Activated T-cell treated with anti-CD3 and anti-CD28 coated beads for 48 hours (primary cell): Measurements from ENCODE around the gene AANAT.

Experiments used
- DNase-seq: peaks from one replicate; pipeline ENCODE4 v3.0.0-alpha.2; 2020; ENCODE audit warnings: low read depth

The AANAT gene

DNA sequence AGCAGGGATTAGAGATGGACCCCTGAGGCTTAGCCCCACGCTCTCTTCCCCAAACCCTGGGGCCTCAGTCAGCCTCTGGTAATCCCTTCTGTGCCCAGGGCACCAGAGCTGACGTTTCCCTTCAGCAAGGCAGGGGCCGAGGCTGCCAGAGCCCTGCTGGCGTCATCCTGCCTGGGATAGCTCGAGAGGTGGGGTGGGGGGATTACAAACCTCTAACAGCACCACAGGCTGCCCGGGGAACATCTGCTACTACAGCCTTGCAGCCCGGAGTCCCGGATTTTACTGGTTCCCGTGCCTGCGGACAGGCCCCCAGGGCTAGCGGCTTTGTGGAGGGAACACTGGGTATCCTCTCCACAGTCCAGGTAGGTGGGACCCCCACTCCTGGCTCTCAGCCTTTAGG lies at the start of gene AANAT:
AANAT (plus strand) TSS at position 238 of the 400 bp plus-strand sequence. CDS start 1,144 bp downstream, outside the sequence.
- no peak for DNase-seq

DNA sequence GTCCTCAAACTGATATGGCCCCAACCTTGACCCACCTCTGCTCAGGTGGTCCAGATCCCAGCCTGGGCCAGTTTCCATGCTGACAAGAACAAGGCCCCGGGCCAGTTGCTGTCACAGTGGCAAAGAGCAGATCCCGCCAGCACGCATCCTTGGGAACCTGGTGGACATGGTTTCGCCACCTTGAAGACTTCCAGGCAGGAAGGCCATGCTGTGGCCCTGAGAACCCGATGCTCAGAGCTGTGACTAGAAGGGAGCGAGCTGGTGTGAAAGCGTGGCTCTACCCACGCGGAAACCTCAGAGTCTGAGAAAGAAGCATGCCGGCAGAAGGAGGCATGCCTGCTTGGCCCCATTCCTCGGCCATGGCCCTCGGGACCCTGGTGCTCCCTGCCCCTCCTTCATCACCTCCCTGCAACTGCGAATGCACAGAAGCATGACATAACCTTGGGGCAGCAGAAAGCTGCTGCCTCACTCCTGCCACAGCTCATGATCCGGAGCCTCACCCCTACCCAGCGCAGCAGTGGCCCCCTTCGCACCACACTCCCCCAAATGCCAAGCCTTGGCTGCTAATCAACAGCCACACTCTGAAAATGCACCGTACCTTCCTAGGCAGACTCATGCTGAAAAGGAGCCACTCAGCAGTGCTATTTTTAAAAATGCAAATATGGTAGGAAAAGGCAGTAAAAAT lies 47.7 kb upstream of the AANAT start:
- no peak for DNase-seq

DNA sequence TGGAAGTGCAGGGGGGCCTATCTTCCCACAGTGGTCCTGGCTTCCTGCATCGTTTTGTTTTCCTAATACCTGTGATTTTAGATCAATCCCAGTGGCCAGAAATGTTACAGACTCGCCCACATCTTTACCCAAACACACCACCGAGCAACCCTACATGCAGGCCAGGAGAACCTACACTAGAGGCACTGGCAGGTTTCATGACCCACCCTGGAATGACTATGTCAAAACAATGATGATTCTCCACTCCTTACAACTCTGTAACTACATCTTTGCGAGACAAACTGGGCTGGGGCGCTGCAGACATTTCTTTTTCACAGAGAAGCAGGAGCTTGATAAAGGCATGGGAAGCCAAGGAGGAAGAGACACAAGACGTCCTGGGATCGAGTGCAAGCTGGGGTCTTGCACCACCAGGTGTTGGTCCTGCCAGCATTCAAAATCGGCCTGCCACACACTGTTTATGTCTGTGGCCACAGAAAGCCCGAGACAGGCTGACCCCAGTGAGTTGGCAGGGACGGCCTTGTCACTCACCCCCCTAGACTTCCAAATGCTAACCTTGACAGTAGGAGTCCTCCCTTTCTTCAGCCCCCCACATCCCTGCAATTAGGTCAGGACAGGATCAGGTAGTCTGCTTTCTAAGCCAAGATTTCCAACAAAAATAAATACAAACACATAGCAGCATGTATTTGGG lies 46.9 kb upstream of the AANAT start:
- no peak for DNase-seq

DNA sequence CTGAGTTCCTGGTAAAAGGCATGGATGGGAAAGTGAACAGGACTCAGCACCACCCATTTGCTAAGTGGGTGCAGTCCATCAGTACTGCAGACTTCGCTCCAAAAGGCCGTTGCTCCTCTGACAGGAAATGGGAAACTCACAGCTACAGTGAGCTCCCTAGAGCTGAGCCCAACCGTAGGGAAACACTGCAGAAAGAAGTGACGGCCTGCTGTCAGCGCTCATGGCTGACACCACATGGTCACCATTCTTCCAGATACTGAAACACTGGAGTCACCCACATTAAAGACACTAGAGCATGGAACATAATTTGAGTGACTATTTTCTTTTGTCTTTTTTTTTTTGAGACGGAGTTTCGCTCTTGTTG lies 46.4 kb upstream of the AANAT start:
- DNase-seq: no peak

DNA sequence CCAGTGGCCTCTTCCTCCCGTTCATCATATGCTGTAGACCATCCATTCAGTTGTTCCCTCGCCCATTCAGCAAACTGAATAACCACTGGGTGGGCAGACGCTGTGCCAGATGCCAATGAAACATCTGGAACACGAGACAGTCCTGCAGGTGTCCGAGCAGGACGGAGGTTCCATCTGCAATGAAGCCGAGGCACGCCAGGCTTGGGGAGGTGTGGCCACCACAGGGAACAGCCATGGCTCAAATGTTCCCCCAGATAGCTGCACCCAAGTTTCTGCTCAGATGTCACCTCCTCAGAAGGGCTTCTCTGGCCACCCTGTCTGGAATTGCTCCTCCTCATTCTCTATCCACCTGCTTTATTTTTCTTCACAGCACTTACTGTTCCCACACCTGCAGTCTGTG lies 45.0 kb upstream of the AANAT start:
- DNase-seq: no peak

DNA sequence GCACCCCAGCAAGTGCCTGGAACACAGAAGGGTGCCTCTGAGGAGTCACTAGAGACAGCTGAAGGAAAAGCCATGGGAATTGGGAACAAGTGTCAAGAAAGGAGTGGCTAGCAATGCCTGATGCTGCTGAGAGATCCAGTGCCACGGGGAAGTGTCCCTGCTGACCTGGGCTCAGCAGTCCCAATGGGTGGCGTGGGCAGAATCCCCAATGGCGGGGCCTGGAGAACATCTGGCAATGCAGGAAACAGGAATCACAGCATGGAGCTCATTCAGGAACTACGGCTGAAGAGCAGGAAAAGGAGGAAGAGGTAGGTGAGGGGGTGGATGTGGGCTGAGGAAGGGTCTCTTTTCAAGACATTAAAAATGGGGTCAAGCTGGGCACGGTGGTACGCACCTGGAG lies 44.5 kb upstream of the AANAT start:
- DNase-seq: no peak

DNA sequence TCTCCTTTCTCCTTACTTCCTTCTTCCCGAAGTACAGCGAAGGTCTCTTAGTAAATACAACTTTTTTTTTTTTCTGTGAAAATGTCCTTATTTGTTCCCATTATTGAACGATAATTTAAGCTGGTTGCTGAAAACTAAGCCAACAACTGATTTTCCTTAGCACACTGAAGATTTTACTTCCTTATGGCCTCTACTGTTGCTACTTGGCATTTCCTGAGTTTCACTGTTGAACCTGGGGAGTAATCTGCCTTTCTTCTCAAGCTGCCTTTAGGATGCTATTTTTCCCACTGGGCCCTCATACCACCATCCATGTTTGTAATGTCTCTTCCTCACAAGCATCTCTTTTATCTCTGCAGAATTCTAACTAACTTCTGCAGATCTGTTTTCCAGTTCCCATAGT lies 40.5 kb upstream of the AANAT start:
- no peak for DNase-seq

DNA sequence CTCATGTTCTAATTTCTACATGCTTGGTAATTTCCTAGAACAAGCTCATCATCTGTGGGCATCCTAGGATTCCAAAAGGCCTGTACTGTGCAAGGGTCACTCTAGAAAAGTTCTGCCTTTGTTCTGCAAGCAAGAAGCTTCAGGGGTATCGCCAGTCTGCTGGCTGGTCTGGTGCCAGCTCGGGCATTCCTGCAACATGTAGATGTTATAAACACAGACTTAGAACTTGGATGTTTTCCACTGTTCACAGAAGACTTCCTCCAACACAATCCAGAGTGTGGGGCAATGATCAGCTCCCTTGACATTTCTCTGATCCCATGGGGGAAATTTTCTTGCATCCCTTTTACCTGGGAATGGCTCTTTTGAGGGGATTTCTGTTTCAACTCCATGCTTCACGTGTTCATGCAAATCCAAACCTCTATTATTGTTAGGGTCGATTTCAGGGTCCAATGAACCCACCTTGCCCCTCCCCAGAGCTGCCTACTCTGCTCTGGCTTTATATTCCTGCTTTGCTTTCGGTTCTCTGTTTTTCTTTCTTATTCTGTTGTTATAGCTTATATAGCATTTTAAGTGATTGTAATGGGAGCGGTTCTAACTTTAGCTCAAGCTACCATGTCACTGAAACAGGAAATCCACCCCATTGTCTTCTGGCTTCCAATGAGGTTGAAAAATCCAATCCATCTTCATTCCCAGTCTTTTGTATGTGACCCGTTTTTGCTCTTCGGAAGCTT lies 39.7 kb upstream of the AANAT start:
- DNase-seq: no peak

DNA sequence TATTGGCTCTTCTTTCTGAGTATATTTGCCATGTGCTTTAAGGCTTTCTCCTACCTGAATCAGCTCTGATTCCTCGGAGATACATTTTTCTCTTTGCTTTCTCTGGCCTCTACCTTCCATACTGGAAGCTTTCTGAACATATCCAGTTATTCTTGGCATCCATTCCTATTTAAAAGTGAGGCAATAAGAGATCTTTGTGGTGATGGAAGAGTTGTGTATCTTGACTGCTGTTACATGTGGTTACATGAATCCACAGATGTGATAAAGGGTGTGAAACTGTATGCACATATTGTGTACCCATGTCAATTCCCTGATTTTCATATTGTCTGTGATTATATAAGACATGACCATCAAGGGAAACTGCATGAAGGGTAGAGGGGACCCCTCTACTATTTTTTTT lies 38.9 kb upstream of the AANAT start:
- no peak for DNase-seq

DNA sequence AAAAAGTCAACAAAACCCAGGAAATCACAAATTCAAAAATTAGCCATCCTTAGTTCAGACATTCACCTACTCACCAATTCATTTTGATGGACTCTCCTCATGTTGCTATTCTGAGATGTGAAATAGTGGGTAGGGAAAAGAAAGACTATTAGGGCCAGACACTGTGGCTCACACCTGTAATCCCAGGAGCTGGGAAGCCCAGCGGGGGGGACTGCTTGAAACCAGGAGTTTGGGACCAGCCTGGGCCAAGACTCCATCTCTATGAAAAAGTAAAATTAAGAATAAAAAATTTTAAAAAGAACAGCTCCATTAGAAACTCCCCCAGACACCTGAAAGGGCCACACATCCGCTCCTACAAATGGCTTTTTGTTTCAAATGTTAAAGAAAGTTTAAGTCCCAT lies 35.9 kb upstream of the AANAT start:
- DNase-seq: no peak

DNA sequence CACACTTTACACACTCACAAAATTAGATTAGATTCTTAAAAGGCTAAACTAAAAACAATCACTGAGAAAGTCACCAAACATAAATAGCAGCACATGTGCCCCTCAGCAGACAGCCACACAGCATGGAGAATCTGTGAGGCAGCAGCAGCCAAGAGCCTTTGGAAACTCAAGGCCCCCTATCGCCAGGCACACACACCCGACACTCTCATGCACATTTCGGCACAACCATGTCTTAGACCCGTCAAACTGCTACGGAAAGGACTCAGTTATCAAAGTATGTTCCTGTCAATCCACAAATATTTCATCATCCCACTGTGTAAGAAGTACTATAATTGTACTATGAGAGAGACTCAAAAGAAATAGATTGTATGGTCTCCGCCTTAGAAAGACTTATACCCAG lies 35.4 kb upstream of the AANAT start:
- DNase-seq: no peak

DNA sequence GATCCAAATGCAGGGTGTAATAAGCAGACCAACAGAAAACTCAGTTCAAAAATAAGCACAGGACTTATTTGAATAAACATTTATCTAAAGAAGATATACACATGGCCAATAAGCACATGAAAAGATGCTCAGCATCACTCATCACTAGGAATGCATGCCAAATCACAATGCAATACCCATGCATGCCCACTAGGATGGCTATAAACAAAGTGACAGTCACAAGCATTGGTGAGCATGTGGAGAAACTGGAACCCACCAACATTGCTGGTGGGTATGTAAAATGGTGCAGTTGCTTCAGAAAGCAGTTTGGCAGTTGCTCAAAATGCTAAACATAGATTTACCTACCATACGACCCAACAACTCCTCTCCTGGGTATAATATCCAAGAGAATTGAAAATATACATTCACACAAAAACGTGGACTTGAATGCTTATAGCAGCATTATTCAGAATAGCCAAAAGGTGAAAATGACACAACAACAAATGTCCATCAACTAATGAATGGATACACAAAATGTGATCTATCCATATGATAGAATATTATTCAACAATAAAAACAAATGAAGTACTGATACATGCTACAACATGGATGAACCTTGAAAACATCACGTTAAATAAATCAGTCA lies 34.6 kb upstream of the AANAT start:
- no peak for DNase-seq

DNA sequence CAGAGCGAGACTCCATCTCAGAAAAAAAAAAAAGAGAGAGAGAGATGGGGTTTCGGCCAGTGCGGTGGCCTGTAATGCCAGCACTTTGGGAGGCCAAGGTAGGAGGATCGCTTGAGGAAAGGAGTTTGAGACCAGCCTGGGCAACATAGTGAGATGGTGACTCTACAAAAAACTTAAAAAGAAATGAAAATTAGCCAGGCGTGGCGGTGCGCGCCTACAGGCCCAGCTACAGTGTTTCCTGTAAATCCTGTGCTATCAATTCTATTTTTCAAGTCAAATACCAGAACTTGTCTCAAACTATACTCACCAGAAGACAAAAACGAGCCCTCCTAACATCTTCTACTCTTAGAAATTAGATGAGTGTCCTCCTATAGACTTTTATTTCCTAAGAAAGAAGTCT lies 33.7 kb upstream of the AANAT start:
- no peak for DNase-seq

DNA sequence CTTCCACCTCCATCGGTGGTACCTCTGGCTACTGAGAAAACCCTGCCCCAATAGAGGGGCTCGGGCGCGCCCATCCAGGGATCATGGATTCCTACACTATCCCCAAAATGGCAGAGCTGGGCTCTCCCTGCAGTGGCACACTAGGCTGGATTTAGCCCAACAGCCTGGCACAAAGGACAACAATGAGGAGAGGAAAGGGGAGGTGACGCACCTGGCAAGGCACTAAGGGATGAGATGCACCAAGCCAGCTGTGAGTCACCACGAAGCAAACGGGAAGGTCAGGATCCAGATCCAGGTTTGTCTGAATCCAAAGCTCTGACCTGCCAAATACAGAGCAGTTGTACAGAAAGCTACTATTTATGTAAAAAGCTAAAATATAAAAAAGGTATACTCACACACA lies 32.5 kb upstream of the AANAT start:
- DNase-seq: no peak

DNA sequence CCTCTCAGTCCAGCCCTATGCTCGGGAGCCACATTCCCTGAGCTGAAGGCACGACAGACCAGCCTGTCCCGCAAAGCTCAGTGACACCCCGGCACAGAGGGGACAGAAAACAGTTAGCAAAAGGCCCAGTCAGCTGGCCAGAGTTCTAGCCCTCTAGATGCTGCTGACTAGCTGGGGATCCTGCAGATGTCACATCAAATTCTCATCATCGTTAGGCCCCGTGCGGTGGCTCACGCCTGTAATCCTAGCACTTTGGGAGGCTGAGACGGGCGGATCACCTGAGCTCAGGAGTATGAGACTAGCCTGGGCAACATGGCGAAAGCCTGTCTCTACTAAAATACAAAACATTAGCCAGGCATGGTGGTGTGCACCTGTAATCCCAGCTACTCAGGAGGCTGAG lies 31.7 kb upstream of the AANAT start:
- DNase-seq: no peak

DNA sequence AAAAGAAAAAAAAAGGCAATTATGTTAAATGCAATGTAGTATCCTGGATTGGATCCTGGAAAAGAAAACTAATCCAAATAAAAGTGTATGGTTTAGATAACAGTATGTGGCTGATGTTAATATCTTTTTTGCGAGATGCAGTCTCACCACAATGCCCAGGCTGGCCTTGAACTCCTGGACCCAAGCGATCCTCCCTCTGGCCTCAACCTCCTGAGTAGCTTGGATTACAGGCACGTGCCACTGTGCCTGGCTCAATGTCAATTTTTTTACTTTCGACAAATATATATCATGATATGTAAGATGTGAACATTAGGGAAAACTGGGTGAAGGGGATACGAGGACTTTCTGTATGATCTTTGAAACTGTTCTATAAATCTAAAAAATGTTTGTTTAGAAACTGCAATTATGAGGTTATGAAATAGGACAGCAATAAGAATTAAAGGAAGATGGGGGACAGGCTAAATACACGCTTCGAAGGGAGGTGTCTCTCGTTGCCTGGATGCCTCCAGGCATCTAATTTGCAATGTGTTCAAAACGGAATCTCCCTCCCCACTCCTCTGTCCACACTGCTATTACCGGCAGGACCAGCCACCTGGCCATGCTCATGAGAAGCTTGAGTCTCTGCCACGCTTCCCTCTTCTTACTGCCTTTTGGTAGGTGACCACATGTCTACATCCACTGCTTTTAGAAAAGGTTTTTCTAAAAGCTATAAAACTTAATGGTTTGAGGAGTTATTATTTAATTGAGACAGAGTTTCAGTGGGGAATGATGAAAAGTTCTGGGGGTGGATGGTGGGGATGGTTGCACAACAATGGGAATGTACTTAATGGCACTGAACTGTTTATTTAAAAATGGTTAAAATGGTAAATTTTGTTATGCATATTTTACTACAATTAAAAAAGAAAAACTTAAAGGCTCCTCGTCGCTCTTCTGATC lies 29.7 kb upstream of the AANAT start:
- no peak for DNase-seq

DNA sequence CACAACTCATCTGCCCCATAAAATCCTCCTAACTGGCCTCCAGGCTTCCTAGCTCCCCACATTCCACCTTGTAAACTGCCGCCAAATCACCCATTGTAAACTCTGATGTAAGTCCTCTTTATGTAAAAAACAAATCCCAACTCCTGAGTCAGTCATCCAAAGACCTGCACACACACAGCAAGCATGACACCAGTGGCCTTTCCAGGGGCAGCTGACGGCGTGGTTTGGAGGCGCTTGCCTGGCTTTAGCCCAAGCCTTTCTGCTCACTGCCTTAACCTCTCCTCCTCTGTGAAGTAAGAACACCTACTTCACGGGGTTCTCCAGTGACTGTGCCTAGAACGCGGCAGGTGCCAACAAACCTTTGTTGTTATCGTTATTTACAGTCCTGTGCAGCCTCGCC lies 28.5 kb upstream of the AANAT start:
- no peak for DNase-seq

DNA sequence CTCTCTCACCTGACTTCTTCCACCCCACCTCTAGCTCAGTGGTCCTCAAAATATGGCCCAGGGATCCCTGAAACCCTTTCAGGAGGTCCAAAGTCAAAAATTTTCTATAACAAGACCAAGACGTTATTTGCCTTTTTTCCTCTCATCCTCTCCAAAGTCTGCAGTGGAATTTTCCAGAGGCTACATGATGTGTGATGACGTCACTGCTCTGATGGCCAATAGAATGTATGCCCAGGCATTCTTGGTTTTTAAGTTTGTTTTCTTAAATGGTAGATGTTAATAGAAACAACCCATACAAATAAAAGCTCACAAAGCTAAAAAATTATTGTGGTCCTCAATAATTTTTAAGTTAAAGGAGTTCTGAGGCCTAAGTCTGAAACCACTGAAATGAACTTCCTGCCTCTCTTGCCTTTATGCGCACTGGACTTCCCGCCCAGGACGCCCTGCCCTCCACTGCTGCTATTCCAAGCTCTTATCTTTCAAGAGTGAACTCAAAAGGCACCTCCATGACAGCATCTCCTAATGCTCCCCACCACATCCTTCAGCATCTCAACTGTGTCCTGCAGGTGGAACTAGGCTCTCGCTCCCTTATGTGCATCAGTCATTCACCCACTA lies 28.0 kb upstream of the AANAT start:
- DNase-seq: no peak

DNA sequence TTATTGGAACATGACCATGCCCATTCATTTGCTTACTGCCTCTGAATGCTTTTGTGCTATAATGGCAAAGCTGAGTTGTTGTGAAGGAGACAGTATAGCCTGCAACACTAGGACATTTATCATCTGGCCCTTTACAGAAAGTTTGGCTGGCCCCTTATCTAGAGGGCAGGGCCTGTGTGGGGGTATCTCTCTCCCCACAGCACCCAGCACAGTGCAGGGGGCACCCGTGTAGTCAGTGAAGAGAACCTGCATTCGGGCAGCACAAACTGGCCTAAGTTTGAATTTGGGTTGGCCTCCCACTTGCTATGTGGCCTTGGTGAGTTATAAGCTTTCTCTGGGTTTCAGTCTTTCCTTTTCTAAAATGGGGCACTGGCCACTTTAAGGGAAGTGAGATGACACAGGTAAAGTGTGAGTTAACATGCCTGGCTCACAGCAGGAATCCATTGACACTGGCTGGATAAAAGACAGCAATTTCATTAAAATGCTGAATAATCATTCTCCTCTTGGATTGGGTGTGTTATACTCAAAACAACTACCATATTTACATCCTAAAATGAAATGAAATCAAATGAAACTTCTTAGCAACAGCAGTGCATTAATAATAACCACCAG lies 26.5 kb upstream of the AANAT start:
- no peak for DNase-seq

DNA sequence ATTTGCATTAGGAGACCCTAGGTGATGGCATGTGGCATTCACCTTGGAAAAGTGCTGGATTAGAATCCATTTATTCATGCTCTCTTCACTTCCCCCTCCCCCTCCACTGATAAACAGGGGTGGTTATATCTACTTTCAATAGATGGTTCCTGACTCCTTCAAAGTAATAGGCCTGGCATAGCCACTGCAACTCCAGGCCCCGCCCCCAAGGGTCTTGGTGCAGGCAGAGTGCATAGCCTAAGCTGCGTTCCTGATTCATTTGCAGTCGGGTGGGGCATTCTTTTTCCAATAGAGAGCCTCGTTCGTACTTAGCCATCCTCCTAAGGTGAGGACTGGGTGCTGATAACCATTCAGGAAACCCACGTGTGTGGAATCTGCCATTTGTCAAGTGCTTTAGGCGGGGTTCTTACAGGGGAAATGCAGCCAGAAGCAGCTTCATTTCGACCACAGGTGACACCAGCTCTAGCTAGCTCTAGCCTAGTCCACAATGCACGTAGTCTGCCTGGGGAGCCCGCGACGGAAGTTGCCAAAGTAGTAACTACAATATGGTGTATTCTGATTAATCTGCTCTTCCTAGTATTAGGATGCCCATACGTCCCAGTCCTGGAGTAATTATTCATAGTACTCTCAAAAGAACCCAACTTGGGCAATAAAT lies 25.6 kb upstream of the AANAT start:
- no peak for DNase-seq
